Stimulated activated CD8-positive, alpha-beta memory T cell treated with anti-CD3 and anti-CD28 coated beads, Interleukin-4, amount 100 ng/mL, for 48 hours (primary cell): ENCODE data around the gene ANKRD34A.

Source experiments
- DNase-seq: peaks from one replicate; pipeline ENCODE4 v3.0.0-alpha.2; 2020

Gene ANKRD34A

GRCh38 chr1:145990249-145990855 lies 26.0 kb upstream of the ANKRD34A start:
- peak; percentile 27 for DNase-seq

GRCh38 chr1:145988773-145989172 lies 24.4 kb upstream of the ANKRD34A start:
- DNase-seq: no peak

DNA sequence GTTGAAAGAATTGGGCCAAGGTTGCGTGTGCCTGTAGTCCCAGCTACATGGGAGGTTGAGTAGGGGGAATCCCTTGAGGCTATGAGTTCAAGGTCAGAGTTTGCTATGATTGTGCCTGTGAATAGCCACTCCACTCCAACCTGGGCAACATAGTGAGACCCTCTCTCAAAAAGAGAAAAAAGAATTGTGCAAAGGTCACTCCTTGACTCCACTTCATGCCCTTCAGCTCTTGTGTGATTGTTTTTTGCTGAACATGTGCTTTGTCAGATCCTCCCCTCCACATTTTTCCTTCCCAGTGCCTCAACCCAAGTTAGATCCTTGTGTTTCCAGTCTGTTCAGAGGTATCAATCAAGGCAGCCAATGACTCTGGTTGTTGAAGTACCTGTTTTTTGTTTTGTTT lies 23.6 kb upstream of the ANKRD34A start:
- DNase-seq: no peak

- DNase-seq: no peak
Observed at GRCh38 chr1:145986551-145986950, 22.2 kb upstream of the ANKRD34A start.

DNA sequence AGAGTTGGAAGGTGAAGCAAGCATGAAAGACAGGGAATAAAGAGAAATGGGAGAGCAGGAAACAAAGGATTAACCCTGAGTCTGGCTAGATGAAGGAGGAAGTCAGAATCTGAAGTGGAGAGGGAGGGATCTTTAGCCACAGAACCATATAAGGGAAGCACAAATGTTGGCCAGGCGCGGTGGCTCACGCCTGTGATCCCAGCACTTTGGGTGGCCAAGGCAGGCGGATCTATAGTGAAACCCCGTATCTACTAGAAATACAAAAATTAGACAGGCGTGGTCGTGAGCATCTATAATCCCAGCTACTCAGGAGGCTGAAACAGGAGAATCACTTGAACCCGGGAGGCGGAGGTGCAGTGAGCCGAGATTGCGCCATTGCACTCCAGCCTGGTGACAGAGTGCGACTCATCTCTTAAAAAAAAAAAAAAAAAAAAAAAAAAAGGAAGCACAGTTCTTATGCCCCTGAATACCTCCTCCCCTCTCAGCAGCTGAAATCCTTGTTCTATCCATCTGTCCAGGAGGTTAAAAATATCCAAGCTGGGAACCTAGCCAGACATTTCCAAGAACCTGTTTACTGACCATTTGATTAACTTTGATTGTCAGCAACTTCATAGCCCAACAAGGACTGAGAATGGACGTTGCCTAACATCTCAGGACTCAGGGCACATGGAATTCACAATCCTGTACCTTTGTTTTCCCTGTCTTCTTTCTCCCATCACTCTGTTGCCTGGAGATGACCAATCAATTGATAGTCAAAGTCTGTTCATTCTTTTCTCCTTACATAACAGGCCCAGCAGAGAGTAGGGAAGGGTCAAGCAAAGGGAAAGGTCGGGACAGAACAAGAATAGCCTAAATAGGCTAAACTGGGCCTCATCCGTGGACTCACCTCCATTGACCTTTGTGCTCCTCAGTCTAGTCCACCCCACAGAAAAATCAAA lies 21.4 kb upstream of the ANKRD34A start:
- DNase-seq: no peak

DNA sequence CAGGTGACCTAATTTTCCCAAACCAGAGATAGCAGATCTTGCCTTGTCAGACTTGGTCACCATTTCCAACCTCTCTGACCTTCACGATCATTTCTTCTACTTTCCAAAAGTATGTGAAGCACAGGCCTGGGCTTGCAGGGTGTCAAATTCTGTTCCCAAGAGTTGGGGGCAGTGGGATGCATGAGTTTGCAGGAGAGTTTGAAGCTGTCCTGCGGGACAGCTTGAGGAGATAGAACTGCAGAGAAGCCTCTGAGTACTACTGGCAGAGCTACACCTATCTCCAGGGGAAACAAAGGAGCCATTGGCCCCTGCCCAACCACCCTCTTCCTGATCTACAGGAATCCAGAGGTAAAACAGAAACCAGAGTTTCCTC lies 20.7 kb upstream of the ANKRD34A start:
- no peak for DNase-seq

DNA sequence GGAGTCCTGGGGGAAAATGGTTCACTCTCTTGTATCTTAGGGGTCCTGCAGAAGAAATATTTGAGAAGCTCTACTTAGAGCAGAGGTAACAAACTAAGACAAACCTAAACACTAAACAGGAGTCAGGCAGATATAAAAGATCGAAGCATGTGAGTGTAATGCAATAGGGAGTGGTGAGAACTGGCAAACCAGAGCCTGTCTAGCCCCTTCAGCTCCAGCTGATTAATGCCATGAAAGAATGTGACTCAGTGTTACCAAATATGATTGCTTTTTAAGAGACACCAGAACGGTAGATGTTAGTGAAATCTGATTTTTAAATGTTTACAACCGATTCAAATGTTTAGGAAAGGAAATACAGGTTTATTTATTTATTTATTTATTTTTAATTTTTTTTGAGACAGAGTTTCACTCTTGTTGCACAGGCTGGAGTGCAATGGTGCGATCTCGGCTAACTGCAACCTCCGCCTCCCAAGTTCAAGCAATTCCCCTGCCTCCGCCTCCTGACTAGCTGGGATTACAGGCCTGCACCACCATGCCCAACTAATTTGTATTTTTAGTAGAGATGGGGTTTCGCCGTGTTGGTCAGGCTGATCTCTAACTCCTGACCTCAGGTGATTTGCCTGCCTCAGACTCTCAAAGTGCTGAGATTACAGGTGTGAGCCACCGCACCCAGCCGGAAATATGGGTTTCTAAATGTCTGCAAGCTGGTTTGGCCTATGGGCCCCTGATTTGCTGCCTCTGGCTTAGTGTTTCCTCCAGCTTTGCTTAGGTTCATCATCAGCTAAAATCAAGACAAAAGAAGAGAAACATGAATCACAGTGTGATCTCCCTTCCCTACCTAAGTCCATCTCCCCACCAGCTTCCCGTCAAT lies 19.8 kb upstream of the ANKRD34A start:
- no peak for DNase-seq

DNA sequence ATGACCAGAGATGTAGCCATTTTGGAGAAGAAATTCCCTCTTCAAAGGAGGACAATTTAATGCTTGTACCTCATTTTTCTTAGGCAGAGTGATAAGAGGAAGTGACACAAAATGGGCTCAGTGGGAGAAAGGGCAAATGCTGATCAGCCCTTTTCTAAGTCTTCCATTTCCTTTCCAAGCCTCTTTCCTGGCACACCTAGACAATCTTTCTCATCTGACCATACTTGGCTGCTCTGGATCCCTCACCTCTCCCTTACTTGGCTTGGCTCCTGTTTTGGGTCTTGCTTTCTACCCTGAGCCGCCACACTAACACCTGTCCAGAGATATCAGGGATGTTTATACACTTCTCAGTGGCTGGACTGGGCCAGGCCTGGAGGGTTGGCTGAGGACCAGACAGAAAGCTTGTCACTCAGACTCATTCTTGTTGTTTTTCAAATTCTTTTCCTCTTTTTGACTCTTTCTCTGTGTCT lies 18.9 kb upstream of the ANKRD34A start:
- no peak for DNase-seq

- no peak for DNase-seq
Observed at GRCh38 chr1:145982010-145982723, 17.8 kb upstream of the ANKRD34A start.

DNA sequence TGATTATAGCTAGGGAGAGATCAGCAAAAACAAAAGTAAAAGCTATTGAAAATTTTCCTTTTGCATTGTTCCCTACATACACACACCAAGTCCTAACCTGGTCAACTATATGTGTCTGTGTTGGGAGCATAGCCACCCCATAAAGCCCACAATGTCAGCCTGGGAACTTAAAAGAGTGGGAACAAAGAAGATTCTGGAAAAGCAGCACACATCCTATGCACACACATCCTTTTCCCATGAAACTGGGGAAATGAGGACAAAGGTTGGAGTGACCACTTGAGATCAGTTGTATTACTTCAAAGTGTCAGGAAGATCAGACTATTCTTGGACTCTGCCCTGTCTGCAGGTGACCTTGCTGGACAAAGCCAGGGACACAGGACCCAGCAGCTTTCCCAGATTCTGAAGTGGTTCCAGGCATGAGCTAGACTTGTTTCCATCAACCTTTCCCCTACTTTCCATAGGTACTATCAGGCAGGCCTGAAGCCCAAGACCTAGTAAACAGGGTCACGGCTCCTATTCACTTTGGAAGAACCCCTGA lies 16.2 kb upstream of the ANKRD34A start:
- no peak for DNase-seq

DNA sequence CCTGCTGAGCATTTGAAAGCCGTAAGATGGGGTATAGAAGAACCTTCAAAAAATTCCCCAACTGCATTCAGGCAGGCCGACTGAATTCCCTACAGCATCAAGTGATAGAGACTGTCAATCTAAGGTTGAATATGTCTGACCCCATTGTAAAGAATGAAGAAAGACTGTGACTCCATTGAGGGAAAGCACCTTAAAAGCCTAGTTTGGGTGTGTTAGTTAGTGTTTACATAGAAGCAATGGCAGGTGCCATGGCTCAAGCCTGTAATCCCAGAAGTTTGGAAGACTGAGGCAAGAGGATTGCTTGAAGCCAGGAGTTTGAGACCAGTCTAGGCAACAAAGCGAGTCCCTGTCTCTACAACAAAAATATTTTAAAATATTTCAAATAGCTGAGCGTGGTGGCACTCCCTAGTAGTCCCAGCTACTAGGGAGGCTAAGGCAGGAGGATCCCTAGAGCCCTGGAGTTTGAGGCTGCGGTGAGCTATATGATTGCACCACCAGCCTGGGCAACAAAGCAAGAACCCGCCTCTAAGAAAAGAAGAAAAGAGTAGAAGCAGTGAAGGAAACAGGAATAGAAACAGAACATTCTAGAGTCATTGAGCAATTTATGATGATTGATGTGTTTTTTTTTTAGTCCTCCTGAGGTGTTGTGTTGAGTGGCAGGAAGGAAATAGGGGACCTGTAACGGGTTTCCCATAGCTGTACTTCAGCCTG lies 15.5 kb upstream of the ANKRD34A start:
- peak; percentile 36 for DNase-seq

DNA sequence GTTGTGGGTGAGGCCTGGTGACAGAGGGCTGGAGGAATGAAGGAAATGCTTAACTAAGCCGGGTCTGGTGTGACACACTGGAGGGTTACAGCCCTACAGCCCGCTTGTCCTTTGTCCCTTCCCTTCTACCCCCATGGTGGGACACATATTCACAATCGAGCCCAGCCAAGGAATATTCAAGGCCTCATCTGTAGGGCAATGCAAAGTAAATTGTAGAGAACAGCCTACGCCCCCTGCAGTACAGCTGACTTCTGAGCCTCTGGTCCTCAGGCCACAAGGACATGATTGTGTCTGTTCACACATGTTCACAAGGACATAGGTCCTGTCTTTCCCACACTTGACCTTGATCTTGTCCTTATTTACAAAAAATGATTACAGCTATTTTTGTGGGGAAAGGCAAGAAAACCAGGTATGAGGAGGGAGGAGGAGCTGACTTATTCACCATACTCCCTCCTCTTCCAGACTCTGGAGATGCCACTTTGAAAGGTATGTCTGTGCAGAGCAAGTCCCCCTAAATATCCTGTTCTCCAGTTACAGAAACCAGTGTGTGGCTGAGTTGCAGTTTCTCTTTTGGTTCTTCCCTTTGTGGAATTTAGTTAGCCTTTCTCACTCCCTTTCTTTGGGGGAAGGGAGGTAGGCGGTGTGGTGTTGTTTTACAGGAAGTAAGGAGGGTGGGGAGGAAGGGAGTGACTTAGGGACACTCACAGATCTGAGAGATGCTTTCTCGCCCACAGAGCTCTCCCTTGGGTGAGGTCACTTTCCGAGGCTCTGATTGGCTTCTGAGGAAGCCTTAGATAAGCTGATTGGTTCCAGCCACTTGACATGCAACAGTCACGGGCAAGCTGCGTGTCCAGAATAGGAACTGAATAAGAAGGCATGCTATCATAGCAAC lies 14.7 kb upstream of the ANKRD34A start:
- DNase-seq: peak; percentile 85

DNA sequence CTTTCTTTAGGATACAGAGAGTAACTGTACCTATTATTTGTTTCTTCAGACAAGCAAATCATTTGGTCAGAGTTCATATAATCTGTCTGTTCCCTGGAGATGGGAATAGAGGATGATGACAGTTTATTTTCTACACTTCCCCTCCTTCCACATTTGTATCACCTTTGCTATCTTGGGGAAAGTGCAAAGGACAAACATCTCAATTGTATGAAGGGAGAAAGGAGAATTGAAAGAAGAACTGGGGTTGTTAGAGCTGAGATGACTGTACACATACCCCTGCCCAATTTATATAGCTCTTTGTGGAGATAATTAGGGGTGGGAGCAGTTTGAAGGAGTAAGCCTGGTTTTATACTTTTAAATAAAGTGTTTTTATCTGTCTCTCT lies 14.1 kb upstream of the ANKRD34A start:
- no peak for DNase-seq

DNA sequence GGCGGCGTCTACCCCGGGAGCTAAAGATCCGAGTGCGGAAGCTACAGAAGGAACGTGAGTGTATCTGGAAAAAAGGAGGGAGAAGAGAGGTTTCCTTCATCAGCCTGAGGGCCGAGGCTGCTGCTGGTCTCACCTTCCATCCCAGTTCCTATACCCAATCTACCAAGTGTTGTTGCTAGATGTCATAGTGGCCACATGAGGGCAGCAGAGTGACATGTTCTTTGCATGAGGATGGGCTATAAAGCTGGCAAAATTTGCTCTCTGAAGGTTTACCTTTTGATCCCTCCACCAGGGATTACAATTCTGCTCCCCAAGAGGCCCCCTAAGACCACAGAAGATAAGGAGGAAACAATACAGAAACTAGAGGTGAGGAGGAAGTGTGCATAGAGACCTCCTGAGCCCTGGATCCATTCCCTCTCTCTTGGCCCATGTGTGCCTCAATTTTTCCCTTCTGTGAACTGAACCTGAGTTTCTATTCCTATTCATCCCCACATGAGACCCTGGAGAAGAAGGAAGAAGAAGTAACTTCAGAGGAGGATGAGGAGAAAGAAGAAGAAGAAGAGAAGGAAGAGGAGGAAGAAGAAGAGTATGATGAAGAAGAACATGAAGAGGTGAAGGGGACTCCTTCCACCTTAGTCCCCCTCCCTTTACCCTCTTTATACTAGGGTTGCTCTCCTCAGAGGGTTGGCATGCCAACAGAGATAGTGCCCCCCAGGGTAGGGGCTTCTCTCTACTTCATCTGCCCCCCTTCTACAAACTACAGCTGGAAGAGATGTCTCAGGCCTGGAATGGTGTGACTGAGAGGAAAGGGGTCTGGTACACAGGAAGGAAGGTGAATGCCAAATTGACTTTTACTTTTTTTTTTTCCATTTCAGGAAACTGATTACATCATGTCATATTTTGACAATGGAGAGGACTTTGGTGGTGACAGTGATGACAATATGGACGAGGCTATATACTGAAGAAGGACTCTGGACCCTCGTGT lies 13.4 kb upstream of the ANKRD34A start:
- peak; percentile 77 for DNase-seq

GRCh38 chr1:145977016-145977415 lies 12.6 kb upstream of the ANKRD34A start:
- DNase-seq: no peak

DNA sequence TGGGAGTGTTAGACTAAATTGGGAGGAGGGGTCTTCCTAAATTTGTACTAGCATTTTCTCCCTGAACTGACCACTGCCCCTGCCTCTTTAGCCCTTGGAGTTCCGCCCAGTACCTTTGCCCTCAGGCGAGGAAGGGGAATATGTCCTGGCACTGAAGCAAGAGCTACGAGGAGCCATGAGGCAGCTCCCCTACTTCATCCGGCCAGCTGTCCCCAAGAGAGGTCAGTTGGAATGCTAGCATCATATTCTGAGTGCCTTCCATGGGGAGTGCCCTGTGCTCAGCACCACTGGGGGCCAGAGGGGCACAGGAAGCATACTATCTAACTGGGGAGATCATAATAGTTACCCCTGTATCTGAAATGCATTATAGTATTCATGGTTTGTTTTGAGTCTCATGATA lies 10.8 kb upstream of the ANKRD34A start:
- no peak for DNase-seq

- DNase-seq: no peak
Observed at GRCh38 chr1:145974721-145975120, 10.3 kb upstream of the ANKRD34A start.

DNA sequence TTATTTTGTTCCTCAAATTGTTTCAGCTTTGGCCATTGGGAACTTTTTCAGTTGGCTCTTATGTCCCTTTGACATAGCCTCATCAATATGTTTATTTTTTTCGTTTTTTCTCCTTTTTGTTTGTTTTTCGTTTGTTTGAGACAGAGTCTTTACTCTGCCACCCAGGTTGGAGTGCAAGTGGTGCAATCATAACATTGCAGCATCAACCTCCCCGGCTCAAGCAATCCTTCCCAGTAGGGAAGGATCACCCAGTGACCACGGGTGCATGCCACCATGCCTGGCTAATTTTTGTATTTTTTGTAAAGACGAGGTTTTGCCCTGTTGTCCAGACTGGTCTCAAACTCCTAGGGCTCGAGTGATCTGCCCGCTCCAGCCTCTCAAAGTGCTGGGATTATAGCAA lies 8.2 kb upstream of the ANKRD34A start:
- no peak for DNase-seq

DNA sequence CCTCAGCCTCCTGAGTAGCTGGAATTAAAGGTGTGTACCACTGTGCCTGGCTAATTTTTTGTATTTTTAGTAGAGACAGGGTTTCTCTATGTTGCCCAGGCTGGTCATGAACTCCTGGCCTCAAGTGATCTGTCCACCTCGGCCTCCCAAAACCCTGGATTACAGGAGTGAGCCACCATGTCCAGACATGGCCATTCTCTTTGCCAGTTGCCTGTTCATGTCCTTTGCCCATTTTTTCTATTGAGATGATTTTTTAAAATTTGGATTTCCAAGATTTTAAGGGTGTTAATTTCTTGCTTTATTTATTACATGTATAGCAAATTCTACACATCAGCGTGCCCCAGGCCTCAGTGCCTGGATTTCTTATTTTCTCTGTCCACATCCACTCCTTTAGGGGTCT lies 2.9 kb upstream of the ANKRD34A start:
- DNase-seq: no peak
